ENCODE data around the gene TRIM59.

DNA sequence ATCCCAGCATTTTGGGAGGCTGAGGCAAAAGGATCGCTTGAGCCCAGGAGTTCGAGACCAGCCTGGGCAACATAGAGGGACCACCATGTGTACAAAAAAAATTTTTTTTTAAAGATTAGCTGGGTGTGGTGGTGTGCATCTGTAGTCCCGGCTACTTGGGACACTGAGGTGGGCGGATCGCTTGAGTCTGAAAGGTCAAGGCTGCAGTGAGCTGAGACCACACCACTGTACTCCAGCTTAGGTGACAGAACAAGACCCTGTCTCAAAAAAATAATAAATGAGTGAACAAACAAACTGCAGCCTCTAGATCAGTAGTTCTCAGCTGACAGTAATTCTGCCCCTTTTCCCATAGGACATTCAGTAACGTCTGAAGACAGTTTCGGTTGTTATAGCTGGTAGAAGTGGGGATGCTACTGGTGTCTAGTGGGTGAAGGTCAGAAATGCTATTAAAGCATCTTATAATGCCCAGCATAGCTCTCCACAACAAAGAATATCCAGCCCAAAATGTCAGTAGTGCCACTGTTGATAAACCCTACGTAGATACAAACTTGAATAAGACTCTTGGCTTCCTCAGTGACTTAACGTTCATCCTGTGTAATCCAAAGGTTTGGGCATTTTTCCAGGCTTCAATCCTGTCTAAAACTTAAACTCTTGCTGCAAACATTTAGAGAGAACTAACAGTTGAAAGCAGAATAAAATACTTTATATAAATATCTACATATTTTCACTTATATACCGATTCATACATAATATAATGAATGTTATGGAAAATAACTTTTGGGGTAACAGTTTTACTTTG, 39.6 kb downstream of the TRIM59 start:
- TF ChIP-seq, protein P1, sequence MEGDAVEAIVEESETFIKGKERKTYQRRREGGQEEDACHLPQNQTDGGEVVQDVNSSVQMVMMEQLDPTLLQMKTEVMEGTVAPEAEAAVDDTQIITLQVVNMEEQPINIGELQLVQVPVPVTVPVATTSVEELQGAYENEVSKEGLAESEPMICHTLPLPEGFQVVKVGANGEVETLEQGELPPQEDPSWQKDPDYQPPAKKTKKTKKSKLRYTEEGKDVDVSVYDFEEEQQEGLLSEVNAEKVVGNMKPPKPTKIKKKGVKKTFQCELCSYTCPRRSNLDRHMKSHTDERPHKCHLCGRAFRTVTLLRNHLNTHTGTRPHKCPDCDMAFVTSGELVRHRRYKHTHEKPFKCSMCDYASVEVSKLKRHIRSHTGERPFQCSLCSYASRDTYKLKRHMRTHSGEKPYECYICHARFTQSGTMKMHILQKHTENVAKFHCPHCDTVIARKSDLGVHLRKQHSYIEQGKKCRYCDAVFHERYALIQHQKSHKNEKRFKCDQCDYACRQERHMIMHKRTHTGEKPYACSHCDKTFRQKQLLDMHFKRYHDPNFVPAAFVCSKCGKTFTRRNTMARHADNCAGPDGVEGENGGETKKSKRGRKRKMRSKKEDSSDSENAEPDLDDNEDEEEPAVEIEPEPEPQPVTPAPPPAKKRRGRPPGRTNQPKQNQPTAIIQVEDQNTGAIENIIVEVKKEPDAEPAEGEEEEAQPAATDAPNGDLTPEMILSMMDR (conservative IDR thresholded peaks at IDR 0.05; ENCODE audit: low read depth, low read length) = no peak
- no peak for TF ChIP-seq EZH2phosphoT487 (IDR thresholded peaks at IDR 0.05; ENCODE audit: borderline replicate concordance, low read length)

Data from PC-3 (cell line).